Measurements from ENCODE around the gene KCNIP3.

The KCNIP3 gene

GRCh38 chr2:95372216-95372829, 75.2 kb downstream of the KCNIP3 start (continued):
- TF ChIP-seq ISL1 (CRISPR knock-in tag; IDR thresholded peaks at IDR 0.05) (no peak), ZC3H10 (CRISPR knock-in tag; IDR thresholded peaks at IDR 0.05) (no peak), ZNF70 (CRISPR knock-in tag; IDR thresholded peaks at IDR 0.05) (no peak)

DNA sequence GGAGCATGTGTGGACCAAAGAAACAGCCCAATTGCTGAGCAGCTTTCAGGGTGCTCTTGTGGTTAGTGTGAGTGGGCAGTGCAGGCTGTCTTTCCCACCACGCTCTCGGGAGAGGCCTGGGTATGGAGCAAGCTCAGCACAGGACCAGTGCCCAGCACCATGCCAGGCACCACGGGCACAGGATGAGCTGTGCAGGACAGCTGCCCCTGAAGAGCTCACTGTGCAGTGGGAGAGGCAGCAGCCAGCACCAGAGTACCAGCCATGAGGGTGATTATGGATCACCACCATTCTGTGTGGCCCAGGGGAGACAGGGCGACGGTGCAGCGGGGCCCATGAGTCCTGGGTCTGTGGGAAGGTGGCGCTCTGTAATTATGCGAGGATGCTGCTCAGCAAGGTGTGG, 75.7 kb downstream of the KCNIP3 start:
- ATAC-seq = no peak
- TF ChIP-seq ZC3H10 (CRISPR knock-in tag; IDR thresholded peaks at IDR 0.05) (no peak), ZNF8 (CRISPR knock-in tag; IDR thresholded peaks at IDR 0.05) (no peak), CSDC2 (CRISPR knock-in tag; IDR thresholded peaks at IDR 0.05) (no peak), PPARA (CRISPR knock-in tag; IDR thresholded peaks at IDR 0.05; ENCODE audit: borderline replicate concordance) (no peak), ZNF565 (CRISPR knock-in tag; conservative IDR thresholded peaks at IDR 0.05; ENCODE audit: low read depth) (no peak), RARB (CRISPR knock-in tag; IDR thresholded peaks at IDR 0.05) (no peak), OSR1 (CRISPR knock-in tag; IDR thresholded peaks at IDR 0.05) (no peak), TCF4 (CRISPR knock-in tag; IDR thresholded peaks at IDR 0.05; ENCODE audit: borderline replicate concordance) (no peak), BACH2 (CRISPR knock-in tag; IDR thresholded peaks at IDR 0.05; ENCODE audit: borderline replicate concordance) (no peak), TSHZ2 (CRISPR knock-in tag; IDR thresholded peaks at IDR 0.05) (no peak), ARNTL (CRISPR knock-in tag; IDR thresholded peaks at IDR 0.05; ENCODE audit: borderline replicate concordance, low read depth) (no peak), ESRRG (CRISPR knock-in tag; IDR thresholded peaks at IDR 0.05) (no peak), TOX (CRISPR knock-in tag; IDR thresholded peaks at IDR 0.05; ENCODE audit: borderline replicate concordance) (no peak), CREB5 (CRISPR knock-in tag; IDR thresholded peaks at IDR 0.05; ENCODE audit: low read depth) (no peak), ZFP3 (CRISPR knock-in tag; IDR thresholded peaks at IDR 0.05) (no peak), ISL1 (CRISPR knock-in tag; IDR thresholded peaks at IDR 0.05) (no peak), SNAI2 (CRISPR knock-in tag; IDR thresholded peaks at IDR 0.05) (no peak)
- TF ChIP-seq, protein P1, sequence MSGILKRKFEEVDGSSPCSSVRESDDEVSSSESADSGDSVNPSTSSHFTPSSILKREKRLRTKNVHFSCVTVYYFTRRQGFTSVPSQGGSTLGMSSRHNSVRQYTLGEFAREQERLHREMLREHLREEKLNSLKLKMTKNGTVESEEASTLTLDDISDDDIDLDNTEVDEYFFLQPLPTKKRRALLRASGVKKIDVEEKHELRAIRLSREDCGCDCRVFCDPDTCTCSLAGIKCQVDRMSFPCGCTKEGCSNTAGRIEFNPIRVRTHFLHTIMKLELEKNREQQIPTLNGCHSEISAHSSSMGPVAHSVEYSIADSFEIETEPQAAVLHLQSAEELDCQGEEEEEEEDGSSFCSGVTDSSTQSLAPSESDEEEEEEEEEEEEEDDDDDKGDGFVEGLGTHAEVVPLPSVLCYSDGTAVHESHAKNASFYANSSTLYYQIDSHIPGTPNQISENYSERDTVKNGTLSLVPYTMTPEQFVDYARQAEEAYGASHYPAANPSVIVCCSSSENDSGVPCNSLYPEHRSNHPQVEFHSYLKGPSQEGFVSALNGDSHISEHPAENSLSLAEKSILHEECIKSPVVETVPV (CRISPR knock-in tag; IDR thresholded peaks at IDR 0.05) = no peak
- TF ChIP-seq, protein P2, sequence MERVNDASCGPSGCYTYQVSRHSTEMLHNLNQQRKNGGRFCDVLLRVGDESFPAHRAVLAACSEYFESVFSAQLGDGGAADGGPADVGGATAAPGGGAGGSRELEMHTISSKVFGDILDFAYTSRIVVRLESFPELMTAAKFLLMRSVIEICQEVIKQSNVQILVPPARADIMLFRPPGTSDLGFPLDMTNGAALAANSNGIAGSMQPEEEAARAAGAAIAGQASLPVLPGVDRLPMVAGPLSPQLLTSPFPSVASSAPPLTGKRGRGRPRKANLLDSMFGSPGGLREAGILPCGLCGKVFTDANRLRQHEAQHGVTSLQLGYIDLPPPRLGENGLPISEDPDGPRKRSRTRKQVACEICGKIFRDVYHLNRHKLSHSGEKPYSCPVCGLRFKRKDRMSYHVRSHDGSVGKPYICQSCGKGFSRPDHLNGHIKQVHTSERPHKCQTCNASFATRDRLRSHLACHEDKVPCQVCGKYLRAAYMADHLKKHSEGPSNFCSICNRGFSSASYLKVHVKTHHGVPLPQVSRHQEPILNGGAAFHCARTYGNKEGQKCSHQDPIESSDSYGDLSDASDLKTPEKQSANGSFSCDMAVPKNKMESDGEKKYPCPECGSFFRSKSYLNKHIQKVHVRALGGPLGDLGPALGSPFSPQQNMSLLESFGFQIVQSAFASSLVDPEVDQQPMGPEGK (CRISPR knock-in tag; IDR thresholded peaks at IDR 0.05; ENCODE audit: borderline replicate concordance) = no peak

GRCh38 chr2:95374029-95374428, 76.9 kb downstream of the KCNIP3 start:
- ATAC-seq = no peak; the same call in 2 of the 3 replicates
- no peak for TF ChIP-seq TCF4 (CRISPR knock-in tag; IDR thresholded peaks at IDR 0.05; ENCODE audit: borderline replicate concordance)
- TF ChIP-seq ISL1 (CRISPR knock-in tag; IDR thresholded peaks at IDR 0.05) = no peak
- TF ChIP-seq, protein P3, sequence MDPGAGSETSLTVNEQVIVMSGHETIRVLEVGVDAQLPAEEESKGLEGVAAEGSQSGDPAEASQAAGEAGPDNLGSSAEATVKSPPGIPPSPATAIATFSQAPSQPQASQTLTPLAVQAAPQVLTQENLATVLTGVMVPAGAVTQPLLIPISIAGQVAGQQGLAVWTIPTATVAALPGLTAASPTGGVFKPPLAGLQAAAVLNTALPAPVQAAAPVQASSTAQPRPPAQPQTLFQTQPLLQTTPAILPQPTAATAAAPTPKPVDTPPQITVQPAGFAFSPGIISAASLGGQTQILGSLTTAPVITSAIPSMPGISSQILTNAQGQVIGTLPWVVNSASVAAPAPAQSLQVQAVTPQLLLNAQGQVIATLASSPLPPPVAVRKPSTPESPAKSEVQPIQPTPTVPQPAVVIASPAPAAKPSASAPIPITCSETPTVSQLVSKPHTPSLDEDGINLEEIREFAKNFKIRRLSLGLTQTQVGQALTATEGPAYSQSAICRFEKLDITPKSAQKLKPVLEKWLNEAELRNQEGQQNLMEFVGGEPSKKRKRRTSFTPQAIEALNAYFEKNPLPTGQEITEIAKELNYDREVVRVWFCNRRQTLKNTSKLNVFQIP (CRISPR knock-in tag; IDR thresholded peaks at IDR 0.05; ENCODE audit: borderline replicate concordance, low read depth) = no peak
- no peak for TF ChIP-seq CSDC2 (CRISPR knock-in tag; IDR thresholded peaks at IDR 0.05)
